GM12892 (cell line): ENCODE data around the gene CPA2.
"Not testable (repeated sequence)": the region's sequence is repeated elsewhere in the genome, so short reads cannot be mapped to it uniquely, and the experiment has no call there.

Experiments used
- POLR2A ChIP-seq: IDR thresholded peaks from 2 replicates; pipeline ENCODE4 v1.6.1; 2011; ENCODE audit warnings: low read depth, low read length, control low read depth
- TAF1 ChIP-seq: IDR thresholded peaks from 2 replicates; pipeline ENCODE4 v1.6.1; 2011; ENCODE audit warnings: low read depth, mild to moderate bottlenecking, control low read depth, low read length, borderline replicate concordance

GRCh38 chr7:130243486-130243885 is 23.2 kb upstream of the CPA2 start:
- not testable (repeated sequence) for TF ChIP-seq TAF1, POLR2A
